Transverse colon (tissue), 4 donors: ENCODE data around the gene MTX2.

Source experiments
- CTCF ChIP-seq, 5 experiments: fragments of 200-600 bp in 3 of 5; fragments of 450-650 bp in 2 of 5; sonication (generic) in 3 of 5; IDR thresholded peaks; 1 replicate in 2 of 5; 2 replicates in 3 of 5; pipeline ENCODE4 v1.5.1; 2016 to 2017; ENCODE audit warnings: antibody characterized with exemption in 5 of 5, inconsistent platforms in 3 of 5, mild to moderate bottlenecking in 2 of 5, moderate library complexity in 1 of 5
- POLR2A ChIP-seq: fragments of 450-650 bp; IDR thresholded peaks from one replicate; pipeline ENCODE4 v1.6.1; 2016; ENCODE audit warnings: antibody characterized with exemption, mild to moderate bottlenecking, moderate library complexity
- POLR2AphosphoS5 ChIP-seq, 3 donors: sonication (generic); formaldehyde crosslinking; IDR thresholded peaks; one replicate each; pipeline ENCODE4 v1.6.1; 2016; ENCODE audit warnings: antibody characterized with exemption in 3 of 3

GRCh38 chr2:176380341-176380740 lies 111.1 kb downstream of the MTX2 start:
- no peak for TF ChIP-seq CTCF (IDR thresholded peaks at IDR 0.05)
- no peak for TF ChIP-seq POLR2AphosphoS5 (IDR thresholded peaks at IDR 0.05)
- TF ChIP-seq POLR2A: no peak
